CD4-positive, alpha-beta T cell (primary cell): ENCODE data around the gene TFF1. TPM values are rescaled to one million over a fixed set of nuclear protein-coding genes. Genes with fewer than 3 reads are reported as not detected.

Source experiments
- ATAC-seq: fragments of 200-7000 bp; cut with Tn5 transposase; one replicate; pipeline ENCODE4 v1.10.0; 2022; ENCODE audit warnings: mild to moderate bottlenecking; ENCODE audit not compliant: poor library complexity
- CTCF ChIA-PET: fragments of 350-600 bp; sonication (Branson Sonifier 250); formaldehyde crosslinking; loops from one replicate; lab custom pipeline; 2021; ENCODE audit warnings: antibody characterized with exemption, inconsistent platforms; lab: Charles Lee
- POLR2A ChIA-PET: fragments of 350-600 bp; sonication (Branson Sonifier 250); formaldehyde crosslinking; loops from one replicate; lab custom pipeline; 2021; ENCODE audit warnings: antibody characterized with exemption, inconsistent platforms; lab: Charles Lee
- DNase-seq, 14 experiments: peaks; one replicate each; pipeline ENCODE4 v3.0.0-alpha.2; 2013 to 2020; ENCODE audit warnings: mixed read lengths in 2 of 14
- H3K27ac ChIP-seq, 2 donors: one replicate each; pipeline versions ENCODE4 v1.5.1 to v1.7.0; 2013; ENCODE audit warnings: low read length in 2 of 2, low read depth in 1 of 2, mild to moderate bottlenecking in 1 of 2
- H3K27me3 ChIP-seq, 2 experiments: 1 replicate in 1 of 2; 2 replicates in 1 of 2; pipeline versions ENCODE4 v1.6.1 to v1.7.0; 2013; ENCODE audit warnings: low read length in 2 of 2, control low read depth in 1 of 2, mild to moderate bottlenecking in 1 of 2, moderate library complexity in 1 of 2; ENCODE audit not compliant: insufficient read depth in 2 of 2, control insufficient read depth in 1 of 2
- H3K36me3 ChIP-seq: one replicate; pipeline ENCODE4 v1.6.1; 2013; ENCODE audit warnings: low read length, control low read depth; ENCODE audit not compliant: insufficient read depth
- H3K4me1 ChIP-seq: one replicate; pipeline ENCODE4 v1.6.1; 2013; ENCODE audit warnings: low read length, control low read depth; ENCODE audit not compliant: insufficient read depth
- H3K4me3 ChIP-seq: one replicate; pipeline ENCODE4 v1.5.1; 2013; ENCODE audit warnings: mild to moderate bottlenecking, low read length, moderate library complexity
- H3K9me3 ChIP-seq, 2 experiments: 1 replicate in 1 of 2; 2 replicates in 1 of 2; pipeline versions ENCODE4 v1.6.1 to v1.7.0; 2013; ENCODE audit warnings: low read length in 2 of 2, mild to moderate bottlenecking in 2 of 2, control low read depth in 1 of 2, moderate library complexity in 1 of 2; ENCODE audit not compliant: control insufficient read depth in 1 of 2, insufficient read depth in 1 of 2
- H3K27ac Mint-ChIP-seq: one replicate; pipeline ENCODE4 v1.8.0; 2020; ENCODE audit warnings: mixed read lengths
- H3K27me3 Mint-ChIP-seq: one replicate; pipeline ENCODE4 v1.8.0; 2021; ENCODE audit warnings: mixed read lengths
- H3K36me3 Mint-ChIP-seq: one replicate; pipeline ENCODE4 v1.8.0; 2021; ENCODE audit warnings: low read depth, mixed read lengths
- H3K4me1 Mint-ChIP-seq: one replicate; pipeline ENCODE4 v1.8.0; 2021; ENCODE audit warnings: low read depth, mixed read lengths
- H3K4me3 Mint-ChIP-seq: one replicate; pipeline ENCODE4 v1.8.0; 2020; ENCODE audit warnings: mild to moderate bottlenecking, mixed read lengths
- H3K9me3 Mint-ChIP-seq: one replicate; pipeline ENCODE4 v1.8.0; 2020; ENCODE audit warnings: mixed read lengths
- CTCF ChIP-seq: fragments of 200-600 bp; IDR thresholded peaks from one replicate; pipeline ENCODE4 v1.8.0; 2022; ENCODE audit warnings: antibody characterized with exemption, mild to moderate bottlenecking
- intact Hi-C, 2 experiments: fragments of 100-400 bp; cut with DNase I in 1 of 2; cut with micrococcal nuclease in 1 of 2; formaldehyde crosslinking; loops; one replicate each; pipeline versions ENCODE4 v1.15.1 to v1.9.0; 2023 to 2025; cut with DNase I, micrococcal nuclease
- total RNA-seq, 174 experiments: library from RNA in 2 of 174; stranded (reverse) in 2 of 174; gene quantifications; one replicate each; pipeline ENCODE4 v1.2.3 and lab custom pipeline; 2021 to 2026

The TFF1 gene
- total RNA-seq, 2 experiments from 2014 or later = not detected

- TF ChIP-seq CTCF = no peak
- no peak for DNase-seq
- no peaks in the 10 kb centered on the region for H3K36me3 ChIP-seq
- POLR2A ChIA-PET = interaction anchor here (0.7 kb wide), 1 partner anchor 1024 kb away, joined by 3 read pairs; no protein-coding TSS in a partner anchor
- no peak overlapping the region for H3K27ac ChIP-seq
- intact Hi-C loops = no loop called here
- ATAC-seq = no peak
- no peaks in the 10 kb centered on the region for H3K27me3 Mint-ChIP-seq
- H3K4me3 Mint-ChIP-seq = no peak overlapping the region
- H3K9me3 Mint-ChIP-seq = no peaks in the 10 kb centered on the region
- no peaks in the 10 kb centered on the region for H3K9me3 ChIP-seq
- H3K27me3 ChIP-seq = no peaks in the 10 kb centered on the region
- H3K36me3 Mint-ChIP-seq = no peaks in the 10 kb centered on the region
- CTCF ChIA-PET = no interaction called here
- H3K27ac Mint-ChIP-seq = no peak overlapping the region
- H3K4me3 ChIP-seq = no peak overlapping the region
- no peaks in the 10 kb centered on the region for H3K4me1 Mint-ChIP-seq
- no peaks in the 10 kb centered on the region for H3K4me1 ChIP-seq
These were observed 19.3 kb downstream of the TFF1 start for GRCh38 chr21:42346866-42347600.

GRCh38 chr21:42346441-42346840 lies 19.9 kb downstream of the TFF1 start:
- no peaks in the 10 kb centered on the region for H3K36me3 ChIP-seq
- H3K27me3 ChIP-seq = no peaks in the 10 kb centered on the region
- intact Hi-C loops = no loop called here
- DNase-seq = no peak
- no peak for ATAC-seq
- ChIA-PET CTCF (no interaction called here), POLR2A (interaction anchor here (0.7 kb wide), 1 partner anchor 1024 kb away, joined by 3 read pairs; no protein-coding TSS in a partner anchor)
- no peak overlapping the region for H3K27ac Mint-ChIP-seq
- H3K9me3 ChIP-seq = no peaks in the 10 kb centered on the region
- no peaks in the 10 kb centered on the region for H3K36me3 Mint-ChIP-seq
- H3K4me1 Mint-ChIP-seq = no peaks in the 10 kb centered on the region
- TF ChIP-seq CTCF = no peak
- no peaks in the 10 kb centered on the region for H3K9me3 Mint-ChIP-seq
- H3K27ac ChIP-seq = no peak overlapping the region
- H3K27me3 Mint-ChIP-seq = no peaks in the 10 kb centered on the region
- no peak overlapping the region for H3K4me3 ChIP-seq
- H3K4me1 ChIP-seq = no peaks in the 10 kb centered on the region
- H3K4me3 Mint-ChIP-seq = no peak overlapping the region

GRCh38 chr21:42344631-42345030 lies 21.7 kb downstream of the TFF1 start:
- Mint-ChIP-seq H3K27ac (no peak overlapping the region), H3K4me1 (no peaks in the 10 kb centered on the region), H3K36me3 (no peaks in the 10 kb centered on the region), H3K27me3 (no peaks in the 10 kb centered on the region), H3K9me3 (no peaks in the 10 kb centered on the region), H3K4me3 (no peak overlapping the region)
- DNase-seq = no peak
- intact Hi-C loops = no loop called here
- no peaks in the 10 kb centered on the region for H3K36me3 ChIP-seq
- H3K4me3 ChIP-seq = no peak overlapping the region
- no peaks in the 10 kb centered on the region for H3K9me3 ChIP-seq
- no peaks in the 10 kb centered on the region for H3K27me3 ChIP-seq
- ChIA-PET POLR2A (interaction anchor here (0.7 kb wide), 1 partner anchor 60 kb away, joined by 3 read pairs; no protein-coding TSS in a partner anchor), CTCF (no interaction called here)
- no peaks in the 10 kb centered on the region for H3K4me1 ChIP-seq
- ATAC-seq = no peak
- no peak for TF ChIP-seq CTCF
- no peak overlapping the region for H3K27ac ChIP-seq
